G401.6 (cell line): ENCODE results near the gene GRK2.
A peak's percentile ranks its signal among the peaks of the same experiment; 100 is the strongest.
"Not testable (repeated sequence)": the region's sequence is repeated elsewhere in the genome, so short reads cannot be mapped to it uniquely, and the experiment has no call there.

ENCODE experiments used
- FAIRE-seq: peaks from 2 replicates; lab custom pipeline; 2012; peaks lifted over from hg19 to GRCh38; lab: Jason Lieb, UNC

The GRK2 gene

DNA sequence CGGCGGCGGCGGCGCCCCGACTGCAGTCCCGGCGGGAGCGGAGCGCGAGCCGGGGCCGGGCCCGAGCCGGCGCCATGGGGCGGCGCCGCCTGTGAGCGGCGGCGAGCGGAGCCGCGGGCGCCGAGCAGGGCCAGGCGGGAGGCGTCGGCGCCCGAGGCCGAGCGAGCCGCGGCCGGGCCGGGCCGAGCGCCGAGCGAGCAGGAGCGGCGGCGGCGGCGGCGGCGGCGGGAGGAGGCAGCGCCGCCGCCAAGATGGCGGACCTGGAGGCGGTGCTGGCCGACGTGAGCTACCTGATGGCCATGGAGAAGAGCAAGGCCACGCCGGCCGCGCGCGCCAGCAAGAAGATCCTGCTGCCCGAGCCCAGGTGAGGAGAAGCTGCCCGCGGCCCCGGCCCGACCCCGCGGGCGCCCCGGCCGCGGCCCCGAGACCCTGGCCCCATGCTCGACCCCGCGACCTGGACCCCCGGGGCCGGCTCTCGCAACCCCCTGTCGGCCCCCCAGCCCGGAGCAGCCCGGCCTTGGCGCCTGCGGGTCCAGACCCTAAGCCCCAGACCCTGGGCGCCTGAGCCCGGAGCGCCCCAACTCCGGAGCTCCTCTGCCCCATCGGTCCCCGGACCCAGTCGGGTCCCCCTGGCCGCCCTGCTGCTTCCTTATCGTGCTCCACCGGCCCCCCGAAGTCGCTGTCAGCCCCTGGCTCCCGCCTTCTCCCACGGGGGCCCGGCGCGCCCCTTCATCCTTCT lies at the start of gene GRK2:
Gene GRK2, plus strand, starts transcription at position 25 of the 739 bp plus-strand sequence. Its CDS starts 227 bp downstream, at position 252.
- no peak for FAIRE-seq

DNA sequence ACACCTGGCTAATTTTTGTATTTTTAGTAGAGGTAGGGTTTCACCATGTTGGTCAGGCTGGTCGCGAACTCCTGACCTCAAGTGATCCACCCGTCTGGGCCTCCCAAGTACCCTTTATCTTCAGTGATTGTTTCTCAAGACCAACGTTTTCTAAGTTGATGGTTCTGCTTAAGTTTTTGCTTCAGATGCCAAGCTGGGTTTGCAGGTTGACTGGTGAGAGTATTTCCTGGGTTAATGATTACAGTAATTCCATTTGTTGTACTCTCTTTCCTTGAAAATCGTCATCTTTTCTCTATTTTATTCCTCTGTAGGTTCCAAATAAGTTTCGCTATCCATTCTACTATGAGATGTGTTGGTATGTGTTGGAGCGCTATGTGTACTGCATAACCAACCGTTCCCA lies 38.5 kb upstream of the GRK2 start:
- FAIRE-seq = no peak

GRCh38 chr11:67230406-67230805 lies 35.9 kb upstream of the GRK2 start:
- FAIRE-seq = no peak

DNA sequence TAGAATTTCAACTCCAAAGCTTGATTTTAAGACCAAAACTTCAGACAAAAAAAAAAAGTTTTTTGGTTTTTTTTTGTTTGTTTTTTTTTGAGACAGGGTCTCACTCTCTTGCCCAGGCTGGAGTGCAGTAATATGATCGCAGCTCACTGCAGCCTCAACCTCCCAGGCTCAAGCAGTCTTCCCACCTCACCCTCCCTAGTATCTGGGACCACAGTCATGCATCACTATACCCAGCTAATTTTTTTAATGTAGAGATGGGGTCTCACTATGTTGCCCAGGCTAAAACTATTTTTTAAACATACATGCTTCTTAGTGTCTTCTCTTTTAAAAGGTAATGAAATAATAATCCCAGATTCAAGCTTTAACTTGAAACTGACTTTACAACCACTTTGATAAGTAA lies 35.4 kb upstream of the GRK2 start:
- FAIRE-seq = no peak

DNA sequence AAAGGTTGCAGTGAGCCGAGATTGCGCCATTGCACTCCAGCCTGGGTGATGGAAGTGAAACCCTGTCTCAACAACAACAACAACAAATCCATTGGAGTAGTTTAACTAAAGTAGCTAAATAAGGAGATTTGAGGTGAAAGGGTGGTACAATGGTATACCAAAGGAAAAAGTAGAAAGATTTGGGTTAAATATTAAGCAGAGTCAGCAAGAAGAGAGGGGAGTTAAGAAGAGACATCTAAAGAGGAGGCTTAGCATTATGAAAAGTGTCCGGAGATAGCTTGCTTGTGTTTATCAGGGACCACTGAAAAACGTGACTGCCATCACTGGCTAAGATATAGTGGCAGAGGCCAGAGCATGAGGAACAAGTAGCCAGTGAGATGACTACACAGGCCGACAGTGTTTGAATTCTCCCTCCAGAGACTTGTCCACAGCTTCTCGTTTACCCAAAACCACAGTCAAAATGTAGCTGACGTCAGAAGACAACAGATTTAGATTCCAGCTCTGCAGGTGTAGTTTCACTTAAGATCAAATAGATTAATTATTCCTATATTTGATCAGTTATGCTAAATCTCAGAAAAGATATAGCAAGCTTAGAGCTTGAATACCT lies 32.6 kb upstream of the GRK2 start:
- no peak for FAIRE-seq

GRCh38 chr11:67234571-67234970 lies 31.7 kb upstream of the GRK2 start:
- FAIRE-seq = not testable (repeated sequence)

GRCh38 chr11:67237574-67237973 lies 28.7 kb upstream of the GRK2 start:
- FAIRE-seq = no peak

DNA sequence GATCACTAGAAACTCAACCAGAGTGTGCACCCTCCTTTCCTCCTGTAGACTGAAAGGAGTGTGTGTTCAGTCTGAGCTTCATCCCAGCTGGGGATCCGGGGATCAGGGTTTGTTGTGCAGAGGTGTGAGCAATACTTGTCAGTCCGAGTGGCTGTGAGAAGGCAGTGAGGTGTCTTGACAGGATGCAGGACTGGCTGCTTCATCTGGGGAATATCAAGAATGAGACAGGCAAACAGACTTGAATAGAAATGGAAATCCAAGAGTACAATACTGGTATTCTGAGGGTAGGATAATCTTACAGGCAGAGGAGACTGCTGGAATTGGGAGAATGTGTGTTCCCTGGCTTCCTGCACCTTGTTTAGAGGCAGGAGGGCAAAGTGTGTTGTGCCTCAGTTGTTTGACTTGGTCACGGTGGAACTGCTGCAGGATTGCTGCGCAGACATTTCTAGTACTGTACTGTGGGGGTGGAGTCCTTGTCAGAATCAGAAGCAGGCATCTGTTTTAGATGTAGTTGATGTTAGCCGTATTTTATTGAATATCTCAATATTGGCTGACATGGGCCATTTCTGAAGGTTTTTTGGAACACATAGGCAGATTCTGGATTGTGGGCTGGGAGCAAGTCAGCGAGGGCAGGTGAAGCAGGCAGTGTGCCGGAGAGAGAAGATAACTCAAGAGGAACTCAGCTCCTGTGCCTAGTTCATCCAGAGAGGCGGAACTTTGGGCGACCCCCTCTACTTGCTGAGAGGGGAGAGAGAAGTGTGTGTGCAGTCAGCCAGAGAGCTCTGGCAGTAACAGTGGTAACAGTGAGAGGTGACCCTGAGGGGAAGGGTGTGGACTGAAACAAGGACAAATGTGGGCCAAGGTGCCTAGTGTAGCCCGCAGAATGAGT lies 27.1 kb upstream of the GRK2 start:
- no peak for FAIRE-seq

GRCh38 chr11:67239783-67240575 lies 26.3 kb upstream of the GRK2 start:
- FAIRE-seq = peak; percentile 97

DNA sequence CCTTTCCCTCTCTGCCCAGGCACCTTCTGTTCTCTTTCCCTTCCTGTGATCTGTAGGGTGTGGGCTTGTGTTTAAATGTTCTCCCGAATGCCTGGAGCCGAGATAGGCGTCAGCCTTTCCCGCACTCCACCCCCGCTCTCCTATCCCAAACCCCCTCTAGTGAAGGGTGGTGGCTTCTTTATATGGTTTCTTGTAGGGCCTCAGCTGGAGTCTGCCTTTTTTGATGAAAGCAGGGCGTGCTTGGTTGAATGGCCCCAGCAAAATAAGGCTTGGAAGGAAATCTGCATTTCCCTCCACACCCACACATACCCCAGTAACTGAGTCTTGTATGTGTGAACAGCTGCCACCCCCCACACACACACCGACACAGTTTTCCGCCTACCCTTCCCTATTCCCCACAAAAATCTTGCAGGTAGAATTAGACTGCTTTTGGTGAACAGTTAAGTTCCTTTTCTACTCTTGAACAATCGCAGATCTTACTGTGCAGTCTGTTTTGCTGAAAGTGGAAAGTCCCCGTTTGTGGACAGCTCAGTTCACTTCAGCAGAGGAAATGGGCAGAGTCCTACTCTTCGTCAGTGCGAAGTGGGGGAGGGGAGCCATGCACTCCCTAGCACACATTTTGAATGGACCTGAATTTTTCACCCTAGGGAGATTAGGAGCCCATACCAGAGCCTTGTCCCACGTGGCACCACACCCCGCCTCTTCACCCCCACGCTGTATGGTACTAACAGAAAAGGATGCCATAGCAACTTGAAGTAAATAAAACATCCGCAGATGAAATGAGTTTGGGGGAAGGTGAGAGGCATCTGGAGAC lies 25.5 kb upstream of the GRK2 start:
- no peak for FAIRE-seq

DNA sequence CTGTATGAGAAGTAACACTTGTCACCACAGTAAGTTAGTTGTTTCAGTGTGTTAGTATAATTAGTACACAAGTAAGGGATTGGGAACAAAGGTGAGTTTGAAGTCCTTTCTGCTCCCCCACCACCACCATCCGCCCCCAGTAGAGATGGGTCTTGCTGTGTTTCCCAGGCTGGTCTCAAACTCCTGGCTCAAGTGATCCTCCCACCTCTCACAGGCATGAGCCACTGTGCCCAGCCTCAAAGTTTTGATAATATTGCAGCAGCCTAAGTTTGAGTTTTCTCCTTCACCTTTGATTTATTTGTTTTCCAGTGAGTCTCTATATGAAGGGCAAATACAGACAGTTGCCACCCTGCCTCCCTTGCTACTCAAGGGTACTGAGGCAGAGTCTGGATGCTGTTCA lies 23.7 kb upstream of the GRK2 start:
- no peak for FAIRE-seq

DNA sequence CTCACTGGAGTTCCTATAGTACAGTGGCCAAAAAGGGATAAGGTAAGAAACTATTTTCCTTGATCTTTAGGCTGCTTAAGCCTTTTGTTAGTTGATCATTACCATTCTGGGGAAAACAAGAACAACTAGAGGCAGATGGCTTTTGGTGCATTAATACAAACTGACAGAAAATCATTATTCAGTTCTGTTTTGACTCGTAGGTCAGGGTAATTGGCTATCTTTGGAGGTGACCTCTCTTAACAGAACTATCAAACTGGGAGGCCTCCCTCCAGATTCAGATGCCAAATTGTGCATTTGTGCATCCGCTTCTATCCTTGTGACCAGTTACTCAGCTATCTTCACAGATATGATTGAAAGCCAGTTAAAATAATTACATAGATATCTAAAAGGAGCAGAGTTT lies 23.2 kb upstream of the GRK2 start:
- no peak for FAIRE-seq

DNA sequence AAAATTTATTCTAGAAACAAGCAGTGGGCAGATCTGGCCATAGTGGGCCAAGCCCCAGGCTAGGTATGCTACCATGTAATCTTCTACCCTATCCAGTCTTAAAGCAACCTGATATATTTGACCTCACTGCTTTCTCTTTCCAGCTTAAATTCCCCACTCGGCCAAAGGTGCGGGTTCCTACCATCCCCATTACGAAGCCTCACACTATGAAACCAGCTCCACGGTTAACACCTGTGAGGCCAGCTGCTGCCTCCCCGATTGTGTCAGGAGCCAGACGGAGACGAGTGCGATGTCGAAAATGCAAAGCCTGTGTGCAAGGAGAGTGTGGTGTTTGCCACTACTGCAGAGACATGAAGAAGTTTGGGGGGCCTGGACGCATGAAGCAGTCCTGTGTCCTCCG lies 21.2 kb upstream of the GRK2 start:
- FAIRE-seq = no peak

DNA sequence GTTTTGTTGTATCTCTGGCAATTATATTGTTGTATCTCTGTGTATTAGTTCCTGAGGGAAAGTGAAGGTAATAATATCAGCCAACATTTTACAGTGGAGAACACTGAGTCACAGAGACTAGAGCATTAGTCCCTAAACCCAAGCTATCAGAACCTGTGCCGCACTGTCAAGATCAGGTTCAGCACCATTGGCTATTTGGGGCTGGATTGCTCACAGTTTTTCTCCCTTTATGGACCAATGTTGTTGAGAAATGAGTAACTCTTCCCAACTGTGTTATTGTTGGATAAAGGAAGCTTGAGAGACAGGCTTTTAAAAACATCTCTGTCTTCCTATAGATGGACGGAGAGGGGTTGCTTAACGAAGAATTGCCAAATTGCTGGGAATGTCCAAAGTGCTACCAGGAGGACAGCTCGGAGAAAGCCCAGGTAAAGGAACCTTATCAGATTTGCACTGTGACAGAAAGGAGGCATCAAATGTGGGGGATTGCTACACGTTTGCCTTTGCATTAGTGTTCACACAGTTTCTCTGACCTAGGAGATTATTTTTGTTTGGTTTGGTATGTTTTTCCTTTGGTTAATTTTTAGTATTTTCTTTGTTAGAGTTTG lies 18.2 kb upstream of the GRK2 start:
- no peak for FAIRE-seq

GRCh38 chr11:67248653-67249052 lies 17.6 kb upstream of the GRK2 start:
- no peak for FAIRE-seq

DNA sequence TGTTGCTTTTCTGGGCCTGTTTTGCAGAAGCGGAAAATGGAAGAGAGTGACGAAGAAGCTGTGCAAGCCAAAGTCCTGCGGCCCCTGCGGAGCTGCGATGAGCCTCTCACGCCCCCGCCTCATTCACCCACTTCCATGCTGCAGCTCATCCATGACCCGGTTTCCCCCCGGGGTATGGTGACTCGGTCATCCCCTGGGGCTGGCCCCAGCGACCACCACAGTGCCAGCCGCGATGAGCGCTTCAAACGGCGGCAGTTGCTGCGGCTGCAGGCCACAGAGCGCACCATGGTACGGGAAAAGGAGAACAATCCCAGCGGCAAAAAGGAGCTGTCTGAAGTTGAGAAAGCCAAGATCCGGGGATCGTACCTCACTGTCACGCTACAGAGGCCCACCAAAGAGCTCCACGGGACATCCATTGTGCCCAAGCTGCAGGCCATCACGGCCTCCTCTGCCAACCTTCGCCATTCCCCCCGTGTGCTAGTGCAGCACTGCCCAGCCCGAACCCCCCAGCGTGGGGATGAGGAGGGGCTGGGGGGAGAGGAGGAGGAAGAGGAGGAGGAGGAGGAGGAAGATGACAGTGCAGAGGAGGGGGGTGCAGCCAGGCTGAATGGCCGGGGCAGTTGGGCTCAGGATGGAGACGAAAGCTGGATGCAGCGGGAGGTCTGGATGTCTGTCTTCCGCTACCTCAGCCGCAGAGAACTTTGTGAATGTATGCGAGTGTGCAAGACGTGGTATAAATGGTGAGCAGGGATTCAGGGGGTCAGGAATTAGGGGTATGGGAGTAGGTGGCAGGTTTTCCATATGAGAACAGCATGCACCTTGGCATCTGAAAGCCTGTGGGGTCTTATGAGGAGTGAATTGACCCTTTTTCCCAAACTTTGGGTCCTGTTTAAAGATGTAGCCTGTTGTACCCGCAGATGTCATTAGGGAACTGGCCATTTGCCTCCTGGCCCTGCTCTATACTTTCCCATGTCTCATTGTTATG lies 15.9 kb upstream of the GRK2 start:
- no peak for FAIRE-seq

DNA sequence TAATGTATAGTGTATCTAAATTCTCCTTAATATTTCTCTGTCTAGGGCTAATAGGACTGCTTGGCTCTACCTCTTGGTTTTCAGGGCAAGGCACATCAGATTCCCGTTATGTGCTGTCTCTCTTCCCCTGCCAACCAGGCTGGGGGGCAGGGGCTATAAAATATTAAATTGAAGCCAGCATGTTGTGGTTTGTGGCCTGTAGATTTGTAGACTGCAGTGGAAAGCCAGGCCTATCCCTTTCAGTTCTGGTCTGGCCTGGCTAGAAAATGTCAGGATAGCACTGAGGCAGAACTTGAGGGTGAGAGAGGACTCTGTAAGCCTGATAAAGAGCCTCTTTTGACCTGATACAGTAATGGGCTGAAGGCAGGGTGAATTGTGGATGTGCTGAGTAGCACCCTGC lies 14.4 kb upstream of the GRK2 start:
- no peak for FAIRE-seq

- FAIRE-seq = no peak
Observed at GRCh38 chr11:67252831-67253239, 13.4 kb upstream of the GRK2 start.

DNA sequence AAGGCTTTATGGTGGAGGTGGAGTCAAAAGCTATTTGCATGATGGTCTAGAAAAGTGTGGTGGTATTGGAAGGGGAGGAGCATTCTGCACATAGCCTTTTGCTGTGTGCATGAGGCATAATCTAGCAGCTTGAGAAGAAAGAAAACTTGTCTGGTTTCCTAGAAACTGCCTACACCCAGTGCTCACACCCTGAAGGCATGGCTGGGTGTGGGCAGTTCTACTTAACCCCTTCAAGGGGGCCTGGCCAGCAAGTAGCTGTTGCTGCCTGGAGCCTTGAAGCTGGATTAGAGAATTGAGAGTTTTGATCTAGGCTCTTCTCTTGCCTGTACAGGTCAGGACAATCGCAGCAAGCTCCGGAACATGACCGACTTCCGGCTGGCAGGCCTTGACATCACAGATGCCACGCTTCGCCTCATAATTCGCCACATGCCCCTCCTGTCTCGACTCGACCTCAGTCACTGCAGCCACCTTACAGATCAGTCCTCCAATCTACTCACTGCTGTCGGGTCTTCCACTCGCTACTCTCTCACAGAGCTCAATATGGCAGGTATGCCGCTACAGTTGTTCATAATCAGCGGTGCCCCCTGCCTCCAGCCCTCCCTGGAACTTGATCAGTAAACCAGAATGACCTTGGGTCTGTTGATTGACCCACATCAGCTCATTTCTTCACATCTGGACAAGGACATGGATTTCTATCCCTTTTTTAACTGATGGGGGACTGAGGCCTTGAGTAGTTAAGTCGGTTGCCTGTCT lies 12.2 kb upstream of the GRK2 start:
- no peak for FAIRE-seq
